ENCODE data around the gene PSTPIP2. TPM values are rescaled to one million over a fixed set of nuclear protein-coding genes. Genes with fewer than 3 reads are reported as not detected.

The PSTPIP2 gene
- total and polyA plus RNA-seq, 2 experiments from 2014 or later, result 1.4 to 2.6 TPM

- TF ChIP-seq ZNF331 (CRISPR knock-in tag; IDR thresholded peaks at IDR 0.05; ENCODE audit: low read depth) (no peak), ZNF114 (CRISPR knock-in tag; IDR thresholded peaks at IDR 0.05) (no peak)
Observed at GRCh38 chr18:46062781-46063180, 9.3 kb downstream of the PSTPIP2 start (continued).

GRCh38 chr18:46061796-46062195 is 10.3 kb downstream of the PSTPIP2 start:
- TF ChIP-seq ETS1 (IDR thresholded peaks at IDR 0.05), result no peak
- TF ChIP-seq POLR2AphosphoS5 (IDR thresholded peaks at IDR 0.05; ENCODE audit: low read depth), result no peak
- no peak for TF ChIP-seq JUNB (IDR thresholded peaks at IDR 0.05; ENCODE audit: unreplicated experiment)
- TF ChIP-seq CTCF (conservative IDR thresholded peaks at IDR 0.05; ENCODE audit: low read depth in 2 of 2), result no peak
- no peak for TF ChIP-seq EZH2phosphoT487 (IDR thresholded peaks at IDR 0.05; ENCODE audit: unreplicated experiment)
- TF ChIP-seq ZNF331 (CRISPR knock-in tag; IDR thresholded peaks at IDR 0.05; ENCODE audit: low read depth), result no peak
- no peak for TF ChIP-seq EZH2 (IDR thresholded peaks at IDR 0.05; ENCODE audit: low read depth, unreplicated experiment)
- no peak for TF ChIP-seq ZNF114 (CRISPR knock-in tag; IDR thresholded peaks at IDR 0.05)

GRCh38 chr18:46061387-46061786 is 10.7 kb downstream of the PSTPIP2 start:
- H3K27ac ChIP-seq (ENCODE audit: low read depth), result no peak overlapping the region
- Mint-ChIP-seq H3K4me3 (no peak overlapping the region), H3K9me3 (no peaks in the 10 kb centered on the region), H3K27ac (no peak overlapping the region), H3K27me3 (ENCODE audit: insufficient read depth, low read depth, poor library complexity) (peaks cover 8% of the 10 kb centered on the region), H3K36me3 (ENCODE audit: low read depth) (no peaks in the 10 kb centered on the region), H3K4me1 (no peaks in the 10 kb centered on the region)
- DNase-seq (ENCODE audit: low spot score), result no peak
- H3K4me1 ChIP-seq (ENCODE audit: insufficient read depth), result no peaks in the 10 kb centered on the region
- H2AFZ ChIP-seq, result no peak overlapping the region
- no peaks in the 10 kb centered on the region; the same call in 1 of the 2 replicates for H4K20me1 ChIP-seq (replicated peaks; ENCODE audit: insufficient read depth)
- H3K4me2 ChIP-seq, result no peak overlapping the region
- H3K9me2 ChIP-seq (ENCODE audit: insufficient read depth), result no peaks in the 10 kb centered on the region
- H3K36me3 ChIP-seq (ENCODE audit: insufficient read depth), result no peaks in the 10 kb centered on the region
- H3K27me3 ChIP-seq (ENCODE audit: insufficient read depth), result no peaks in the 10 kb centered on the region
- H3F3A ChIP-seq (replicated peaks; ENCODE audit: low read depth), result no peaks in the 10 kb centered on the region
- no peaks in the 10 kb centered on the region for H3K79me2 ChIP-seq (replicated peaks; ENCODE audit: insufficient read depth)
- no peak for ATAC-seq
- H3K4me3 ChIP-seq, result no peak overlapping the region
- TF ChIP-seq STAT1 (IDR thresholded peaks at IDR 0.05; ENCODE audit: unreplicated experiment), result no peak
- no peak for TF ChIP-seq CTCF (conservative IDR thresholded peaks at IDR 0.05; ENCODE audit: low read depth in 2 of 2)
- TF ChIP-seq ZNF331 (CRISPR knock-in tag; IDR thresholded peaks at IDR 0.05; ENCODE audit: low read depth), result no peak
- no peak for TF ChIP-seq NANOG (IDR thresholded peaks at IDR 0.05; ENCODE audit: borderline replicate concordance)

More at GRCh38 chr18:46061796-46062195, 10.3 kb downstream of the PSTPIP2 start:
- H3K4me2 ChIP-seq, result no peak overlapping the region
- no peaks in the 10 kb centered on the region for H3K4me1 ChIP-seq (ENCODE audit: insufficient read depth)
- no peaks in the 10 kb centered on the region for H3K79me2 ChIP-seq (replicated peaks; ENCODE audit: insufficient read depth)
- no peak overlapping the region for H2AFZ ChIP-seq
- Mint-ChIP-seq H3K4me1 (no peaks in the 10 kb centered on the region), H3K4me3 (no peak overlapping the region), H3K27me3 (ENCODE audit: insufficient read depth, low read depth, poor library complexity) (peaks cover 8% of the 10 kb centered on the region), H3K36me3 (ENCODE audit: low read depth) (no peaks in the 10 kb centered on the region), H3K9me3 (no peaks in the 10 kb centered on the region), H3K27ac (no peak overlapping the region)
- H3F3A ChIP-seq (replicated peaks; ENCODE audit: low read depth), result no peaks in the 10 kb centered on the region
- no peak overlapping the region for H3K4me3 ChIP-seq
- DNase-seq (ENCODE audit: low spot score), result no peak
- H3K36me3 ChIP-seq (ENCODE audit: insufficient read depth), result no peaks in the 10 kb centered on the region
- H3K9me2 ChIP-seq (ENCODE audit: insufficient read depth), result no peaks in the 10 kb centered on the region
- H3K27ac ChIP-seq (ENCODE audit: low read depth), result no peak overlapping the region
- H4K20me1 ChIP-seq (replicated peaks; ENCODE audit: insufficient read depth), result no peaks in the 10 kb centered on the region; the same call in 1 of the 2 replicates
- no peak for ATAC-seq
- no peaks in the 10 kb centered on the region for H3K27me3 ChIP-seq (ENCODE audit: insufficient read depth)
